GM11168 (cell line): ENCODE data around the gene MTUS2.

Experiments
- in situ Hi-C: fragments of 300-500 bp; cut with MboI; formaldehyde crosslinking; loops from one replicate; pipeline ENCODE4 v1.12.0; 2022; ENCODE audit warnings: low sequenced_read_pairs; ENCODE audit not compliant: unreplicated experiment

Gene MTUS2

GRCh38 chr13:28854657-28855056, 34.5 kb downstream of the MTUS2 start:
- in situ Hi-C loops = no loop called here

GRCh38 chr13:28856287-28856686, 36.1 kb downstream of the MTUS2 start:
- in situ Hi-C loops = no loop called here

GRCh38 chr13:28859069-28859468, 38.9 kb downstream of the MTUS2 start:
- in situ Hi-C loops = no loop called here

- in situ Hi-C loops = no loop called here
These were observed 39.6 kb downstream of the MTUS2 start for GRCh38 chr13:28859717-28860116.

- in situ Hi-C loops = no loop called here
These were observed 44.4 kb downstream of the MTUS2 start for GRCh38 chr13:28864544-28864943.

- in situ Hi-C loops = no loop called here
These were observed 45.1 kb downstream of the MTUS2 start for GRCh38 chr13:28865149-28865744.

- in situ Hi-C loops = no loop called here
These were observed 45.8 kb downstream of the MTUS2 start for GRCh38 chr13:28865951-28866350.

- in situ Hi-C loops = no loop called here
These were observed 46.8 kb downstream of the MTUS2 start for GRCh38 chr13:28866932-28867331.

- in situ Hi-C loops = no loop called here
These were observed 47.4 kb downstream of the MTUS2 start for GRCh38 chr13:28867564-28867963.

- in situ Hi-C loops = no loop called here
These were observed 52.5 kb downstream of the MTUS2 start for GRCh38 chr13:28872427-28873176.

GRCh38 chr13:28875846-28876615, 55.9 kb downstream of the MTUS2 start:
- in situ Hi-C loops = no loop called here

GRCh38 chr13:28877408-28877807, 57.3 kb downstream of the MTUS2 start:
- in situ Hi-C loops = no loop called here

GRCh38 chr13:28885181-28885580, 65.0 kb downstream of the MTUS2 start:
- in situ Hi-C loops = no loop called here

GRCh38 chr13:28889086-28889732, 69.1 kb downstream of the MTUS2 start:
- in situ Hi-C loops = no loop called here

- in situ Hi-C loops = no loop called here
These were observed 70.6 kb downstream of the MTUS2 start for GRCh38 chr13:28890712-28891111.

GRCh38 chr13:28918030-28918429, 97.9 kb downstream of the MTUS2 start:
- in situ Hi-C loops = no loop called here

- in situ Hi-C loops = no loop called here
These were observed 102.2 kb downstream of the MTUS2 start for GRCh38 chr13:28922341-28922740.

- in situ Hi-C loops = no loop called here
These were observed 115.0 kb downstream of the MTUS2 start for GRCh38 chr13:28935104-28935503.

GRCh38 chr13:28942906-28943305, 122.8 kb downstream of the MTUS2 start:
- in situ Hi-C loops = no loop called here

- in situ Hi-C loops = no loop called here
These were observed 133.7 kb downstream of the MTUS2 start for GRCh38 chr13:28953714-28954418.
